Thymus (tissue), 14 donors: ENCODE measurements around the gene WLS. TPM values are rescaled to one million over a fixed set of nuclear protein-coding genes. Genes with fewer than 3 reads are reported as not detected.

Experiments used
- DNase-seq, 9 donors: peaks; one replicate each; pipeline ENCODE4 v3.0.0-alpha.2; 2013; ENCODE audit warnings: low spot score in 9 of 9, low read depth in 6 of 9, missing footprints in 1 of 9
- H3K27ac ChIP-seq, 2 donors: one replicate each; pipeline ENCODE4 v1.5.1; 2013; ENCODE audit warnings: control low read depth in 1 of 2, low read depth in 1 of 2, low read length in 1 of 2, mild to moderate bottlenecking in 1 of 2, moderate library complexity in 1 of 2
- H3K27me3 ChIP-seq, 2 donors: one replicate each; pipeline ENCODE4 v1.5.1; 2013; ENCODE audit warnings: low read length in 1 of 2; ENCODE audit not compliant: control insufficient read depth in 2 of 2, insufficient read depth in 1 of 2
- H3K36me3 ChIP-seq, 2 donors: one replicate each; pipeline ENCODE4 v1.5.1; 2013; ENCODE audit warnings: low read length in 1 of 2, mild to moderate bottlenecking in 1 of 2, moderate library complexity in 1 of 2; ENCODE audit not compliant: control insufficient read depth in 2 of 2, insufficient read depth in 2 of 2
- H3K4me1 ChIP-seq, 2 donors: one replicate each; pipeline ENCODE4 v1.5.1; 2013; ENCODE audit warnings: low read length in 2 of 2; ENCODE audit not compliant: control insufficient read depth in 2 of 2, insufficient read depth in 2 of 2
- H3K4me3 ChIP-seq, 2 donors: one replicate each; pipeline ENCODE4 v1.5.1; 2013; ENCODE audit warnings: low read length in 2 of 2, control low read depth in 1 of 2, mild to moderate bottlenecking in 1 of 2
- H3K9me3 ChIP-seq, 2 donors: one replicate each; pipeline ENCODE4 v1.5.1; 2013; ENCODE audit warnings: low read length in 1 of 2, mild to moderate bottlenecking in 1 of 2; ENCODE audit not compliant: control insufficient read depth in 2 of 2, insufficient read depth in 1 of 2
- WGBS: extraction: QIAGEN DNeasy Blood & Tissue Kit; methylation state at CpG from one replicate; pipeline ENCODE4 v1.1.7; 2013; 5-methylcytosine and 5-hydroxymethylcytosine counted together
- long read RNA-seq, 10 donors: transcript quantifications; one replicate each; lab custom pipeline, GENCODE V29; 2026
- polyA plus RNA-seq: library from polyadenylated mRNA; stranded (reverse); fragments of 200-250 nt; gene quantifications from one replicate; pipeline ENCODE4 v1.2.3, GENCODE V29; 2013
- total RNA-seq: library from RNA; stranded (reverse); fragments of 120-200 nt; gene quantifications from one replicate; pipeline ENCODE4 v1.2.4, GENCODE V29; 2013
- donor health status: healthy.

WLS gene
- total RNA-seq (9.9 TPM), polyA plus RNA-seq (14.7 TPM)
- long read RNA-seq, donor 1 = 0 reads
- long read RNA-seq, donor 2, partial matches to known transcripts = 6 of 11 reads
- long read RNA-seq, donor 2, other reads (novel, unspliced or antisense) = 0 of 11 reads
- long read RNA-seq, donor 3, partial matches to known transcripts = 0 of 2 reads
- long read RNA-seq, donor 3, other reads (novel, unspliced or antisense) = 0 of 2 reads
- long read RNA-seq, donor 4, partial matches to known transcripts = 0 of 3 reads
- long read RNA-seq, donor 4, other reads (novel, unspliced or antisense) = 0 of 3 reads
- long read RNA-seq, donor 5, partial matches to known transcripts = 0 of 4 reads
- long read RNA-seq, donor 5, other reads (novel, unspliced or antisense) = 0 of 4 reads
- long read RNA-seq, donor 6, partial matches to known transcripts = 0 of 2 reads
- long read RNA-seq, donor 6, other reads (novel, unspliced or antisense) = 0 of 2 reads
- long read RNA-seq, donor 7, partial matches to known transcripts = 0 of 2 reads
- long read RNA-seq, donor 7, other reads (novel, unspliced or antisense) = 0 of 2 reads
- long read RNA-seq, donor 8, partial matches to known transcripts = 0 of 1 reads
- long read RNA-seq, donor 8, other reads (novel, unspliced or antisense) = 0 of 1 reads
- long read RNA-seq, donor 9, partial matches to known transcripts = 0 of 1 reads
- long read RNA-seq, donor 9, other reads (novel, unspliced or antisense) = 0 of 1 reads
- long read RNA-seq, donor 10, partial matches to known transcripts = 0 of 1 reads
- long read RNA-seq, donor 10, other reads (novel, unspliced or antisense) = 0 of 1 reads

- WGBS = 2% methylated on average over 42 of the region's 42 CpGs
- no peaks in the 10 kb centered on the region for H3K9me3 ChIP-seq
Observed at GRCh38 chr1:68232289-68233148, at the start of gene WLS. WLS (minus strand) TSS chr1:68232523; CDS start chr1:68232299, 224 bp downstream.

DNA sequence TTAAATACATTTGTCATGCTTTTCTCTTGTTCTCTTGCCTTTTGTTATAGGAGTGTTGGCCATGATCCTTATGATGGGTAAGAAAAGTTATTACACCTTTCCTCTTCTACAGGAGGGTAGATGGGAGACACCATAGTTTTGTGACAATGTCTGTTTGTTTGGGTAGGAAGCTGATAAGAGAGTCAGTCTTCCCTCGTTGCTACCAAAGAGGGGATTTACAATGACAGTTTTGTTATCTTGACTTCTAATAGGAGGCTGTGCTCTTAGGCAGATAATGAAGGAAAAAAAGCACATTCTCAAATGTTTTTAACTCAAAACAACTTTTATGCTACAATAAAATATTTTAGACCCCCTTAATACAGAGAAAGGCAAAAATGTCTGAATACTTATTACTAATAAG is 48.0 kb upstream of the WLS start:
- no peak overlapping the region for H3K4me3 ChIP-seq
- H3K36me3 ChIP-seq = no peaks in the 10 kb centered on the region
- no peak for DNase-seq
- no peaks in the 10 kb centered on the region for H3K9me3 ChIP-seq
- WGBS = 42% methylated on average over 1 of the region's 1 CpG
- no peaks in the 10 kb centered on the region for H3K27me3 ChIP-seq
- H3K27ac ChIP-seq = no peak overlapping the region
- no peaks in the 10 kb centered on the region for H3K4me1 ChIP-seq

More at GRCh38 chr1:68232289-68233148, at the start of gene WLS:
- Histone ChIP-seq H3K36me3 (no peaks in the 10 kb centered on the region), H3K27ac (peak within 1 kb of the TSS; percentile 1 to 59), H3K27me3 (peaks cover 50 to 59% of the 10 kb centered on the region in 2 donors), H3K4me3 (peak within 1 kb of the TSS; percentile 32 to 37), H3K4me1 (no peaks in the 10 kb centered on the region)
- DNase-seq = peak in 1 of 9 donors; percentile 13

- DNase-seq = no peak
- no peaks in the 10 kb centered on the region for H3K9me3 ChIP-seq
- 98% methylated on average over 2 of the region's 2 CpGs for WGBS
- no peak overlapping the region for H3K4me3 ChIP-seq
- no peaks in the 10 kb centered on the region for H3K36me3 ChIP-seq
- no peaks in the 10 kb centered on the region for H3K4me1 ChIP-seq
- H3K27me3 ChIP-seq = no peaks in the 10 kb centered on the region
- H3K27ac ChIP-seq = no peak overlapping the region
Observed at GRCh38 chr1:68279846-68280245, 47.5 kb upstream of the WLS start.

DNA sequence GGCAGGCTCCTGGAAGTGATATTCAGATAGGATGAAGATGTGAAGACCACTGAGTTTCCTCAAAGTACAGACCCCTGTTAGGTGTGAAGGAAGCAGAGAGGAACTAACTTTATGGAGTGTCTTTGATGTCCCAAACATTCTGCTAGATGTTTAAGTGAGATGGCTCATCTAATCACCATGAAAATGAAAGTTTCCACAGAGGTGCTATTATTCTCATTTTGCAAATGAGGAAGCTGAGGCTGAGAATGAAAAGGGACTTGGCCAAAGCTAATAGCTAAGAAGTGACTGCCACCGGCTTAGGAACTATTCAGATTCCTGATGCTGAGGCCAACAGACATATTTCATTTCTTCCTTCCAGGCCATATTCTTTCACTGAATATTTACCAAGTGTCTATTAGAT is 45.9 kb upstream of the WLS start:
- H3K27me3 ChIP-seq = no peaks in the 10 kb centered on the region
- no peaks in the 10 kb centered on the region for H3K9me3 ChIP-seq
- H3K27ac ChIP-seq = no peak overlapping the region
- 68% methylated on average over 1 of the region's 1 CpG for WGBS
- no peaks in the 10 kb centered on the region for H3K4me1 ChIP-seq
- DNase-seq = no peak
- H3K4me3 ChIP-seq = no peak overlapping the region
- no peaks in the 10 kb centered on the region for H3K36me3 ChIP-seq

DNA sequence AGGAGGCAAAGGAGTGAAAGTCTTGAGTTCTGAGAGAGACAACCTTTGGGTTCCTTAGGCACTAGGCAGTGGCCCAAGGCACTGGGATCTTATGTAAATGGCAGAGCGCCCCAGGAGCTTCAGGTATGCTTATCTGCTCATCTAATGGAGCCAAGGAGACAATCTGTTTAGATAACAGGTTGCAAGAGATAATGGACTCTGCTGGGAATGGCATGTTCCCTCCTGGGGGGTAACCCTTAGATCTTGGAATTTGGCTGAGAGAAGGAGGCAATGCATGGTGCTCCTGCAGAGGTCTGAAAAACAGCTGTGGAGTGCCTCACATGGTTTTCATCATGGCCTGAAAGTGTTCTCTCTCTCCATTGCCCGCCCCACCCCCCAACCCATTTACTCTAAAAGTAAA is 44.1 kb upstream of the WLS start:
- Histone ChIP-seq H3K4me3 (no peak overlapping the region), H3K36me3 (no peaks in the 10 kb centered on the region), H3K27me3 (no peaks in the 10 kb centered on the region), H3K4me1 (no peaks in the 10 kb centered on the region), H3K9me3 (no peaks in the 10 kb centered on the region), H3K27ac (no peak overlapping the region)
- 76% methylated on average over 2 of the region's 2 CpGs for WGBS
- DNase-seq = no peak

GRCh38 chr1:68273530-68273929 is 41.2 kb upstream of the WLS start:
- no peak for DNase-seq
- Histone ChIP-seq H3K36me3 (no peaks in the 10 kb centered on the region), H3K4me3 (no peak overlapping the region), H3K4me1 (no peaks in the 10 kb centered on the region), H3K27me3 (no peaks in the 10 kb centered on the region), H3K9me3 (no peaks in the 10 kb centered on the region), H3K27ac (no peak overlapping the region)
- WGBS = 68% methylated on average over 4 of the region's 4 CpGs

DNA sequence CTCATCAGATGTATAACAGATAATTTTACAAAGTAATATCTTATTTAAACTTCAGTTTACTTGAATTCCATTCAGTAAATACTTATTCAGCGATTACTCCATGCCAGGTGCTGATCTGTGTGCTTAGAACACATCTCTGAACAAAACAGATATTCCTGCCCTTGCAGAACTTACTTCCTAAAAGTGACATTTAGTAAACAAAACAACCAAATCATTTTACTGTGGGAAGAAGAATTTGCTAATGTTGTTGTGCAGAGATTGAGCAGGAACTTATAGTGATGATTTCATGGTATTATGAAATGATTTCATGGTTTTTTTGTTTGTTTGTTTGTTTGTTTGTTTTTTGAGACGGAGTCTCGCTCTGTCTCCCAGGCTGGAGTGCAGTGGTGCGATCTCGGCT is 39.3 kb upstream of the WLS start:
- Histone ChIP-seq H3K4me1 (no peaks in the 10 kb centered on the region), H3K27me3 (no peaks in the 10 kb centered on the region), H3K4me3 (no peak overlapping the region), H3K27ac (no peak overlapping the region), H3K36me3 (no peaks in the 10 kb centered on the region), H3K9me3 (no peaks in the 10 kb centered on the region)
- no peak for DNase-seq
- 88% methylated on average over 5 of the region's 5 CpGs for WGBS

DNA sequence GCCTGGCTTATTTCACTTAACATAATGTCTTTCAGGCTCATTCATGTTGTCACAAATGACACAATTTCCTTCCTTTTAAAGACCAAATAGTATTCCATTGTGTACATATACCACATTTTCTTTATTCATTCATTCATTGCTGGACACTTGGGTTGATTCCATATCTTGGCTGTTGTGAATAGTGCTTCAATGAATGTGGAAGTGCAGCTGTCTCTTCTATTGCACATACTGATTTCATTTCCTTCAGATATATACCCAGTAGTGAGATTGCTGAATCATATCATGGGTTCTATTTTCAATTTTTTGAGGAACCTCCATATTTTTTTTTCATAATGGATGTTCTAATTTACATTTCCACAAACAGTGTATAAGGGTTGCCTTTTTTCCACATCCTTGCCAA is 38.6 kb upstream of the WLS start:
- Histone ChIP-seq H3K4me1 (no peaks in the 10 kb centered on the region), H3K27ac (no peak overlapping the region), H3K4me3 (no peak overlapping the region), H3K9me3 (no peaks in the 10 kb centered on the region), H3K27me3 (no peaks in the 10 kb centered on the region), H3K36me3 (no peaks in the 10 kb centered on the region)
- DNase-seq = no peak
